Thyroid gland (tissue), 4 donors: ENCODE data around the gene CNOT1. TPM values are rescaled to one million over a fixed set of nuclear protein-coding genes. Genes with fewer than 3 reads are reported as not detected.
"Not testable (repeated sequence)": the region's sequence is repeated elsewhere in the genome, so short reads cannot be mapped to it uniquely, and the experiment has no call there.

Experiments
- DNase-seq, 2 donors: peaks; one replicate each; pipeline ENCODE4 v3.0.0-alpha.2; 2019
- H3K27ac ChIP-seq, 3 donors: fragments of 200-600 bp; sonication (generic); 1 replicate in 2 of 3; 2 replicates in 1 of 3; pipeline ENCODE4 v1.5.1; 2016 to 2019; ENCODE audit warnings: mild to moderate bottlenecking in 1 of 3, moderate library complexity in 1 of 3
- H3K27me3 ChIP-seq: fragments of 200-600 bp; sonication (generic); one replicate; pipeline ENCODE4 v1.5.1; 2019
- H3K36me3 ChIP-seq, 2 donors: fragments of 200-600 bp; sonication (generic); one replicate each; pipeline ENCODE4 v1.5.1; 2016 to 2019
- H3K4me1 ChIP-seq, 2 donors: fragments of 200-600 bp; sonication (generic); one replicate each; pipeline ENCODE4 v1.5.1; 2017 to 2019
- H3K4me3 ChIP-seq, 3 donors: fragments of 200-600 bp; sonication (generic); replicated peaks in 1 of 3; 1 replicate in 2 of 3; 2 replicates in 1 of 3; pipeline ENCODE4 v1.5.1; 2016; ENCODE audit warnings: mild to moderate bottlenecking in 1 of 3
- H3K9me3 ChIP-seq: fragments of 200-600 bp; sonication (generic); one replicate; pipeline ENCODE4 v1.5.1; 2017
- POLR2A ChIP-seq, 2 donors: fragments of 450-650 bp; IDR thresholded peaks; one replicate each; pipeline ENCODE4 v1.6.1; 2017; ENCODE audit warnings: antibody characterized with exemption in 2 of 2, mild to moderate bottlenecking in 2 of 2, moderate library complexity in 1 of 2
- WGBS, 2 donors: methylation state at CpG; one replicate each; pipeline ENCODE4 v1.1.5; 2017; 5-methylcytosine and 5-hydroxymethylcytosine counted together
- intact Hi-C: fragments of 100-400 bp; cut with DNase I; formaldehyde crosslinking; loops from one replicate; pipeline ENCODE4 v1.15.1; 2023
- total RNA-seq, 4 donors: library from RNA; depleted of rRNA; stranded (reverse); fragments of >200 nt; gene quantifications; one replicate each; pipeline ENCODE4 v1.2.3, GENCODE V29; 2016
- TF ChIP-seq, protein P1 (sequence below), 6 experiments: fragments of 200-600 bp in 3 of 6; fragments of 450-650 bp in 3 of 6; sonication (generic) in 3 of 6; IDR thresholded peaks; one replicate each; pipeline ENCODE4 v1.5.1; 2016 to 2019; ENCODE audit warnings: antibody characterized with exemption in 6 of 6, mild to moderate bottlenecking in 2 of 6, inconsistent platforms in 1 of 6, moderate library complexity in 1 of 6

CNOT1 gene
- total RNA-seq, 4 donors from 2014 or later: 109 to 150 (median 133) TPM

DNA sequence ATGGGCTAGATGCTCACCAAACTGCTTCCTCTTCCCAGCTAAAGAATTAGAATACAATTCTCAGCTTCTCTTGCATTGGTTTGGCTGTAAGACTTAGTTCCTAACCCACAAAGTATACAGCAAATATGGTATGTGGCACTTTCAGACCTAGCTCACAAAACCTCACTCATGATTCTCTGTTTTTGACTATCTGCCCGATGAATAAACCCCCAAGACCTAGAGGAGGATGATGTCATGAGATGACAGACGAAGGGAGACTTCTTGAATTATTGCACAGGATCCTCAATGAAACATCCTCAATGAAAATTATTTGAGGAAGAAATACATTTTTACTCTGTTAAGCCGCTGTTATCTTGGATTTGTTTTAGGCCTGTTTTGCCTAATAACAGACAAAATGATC, 14.3 kb downstream of the CNOT1 start:
- H3K4me1 ChIP-seq: peaks cover 0 to 5% of the 10 kb centered on the region in 2 donors
- TF ChIP-seq POLR2A (IDR thresholded peaks at IDR 0.05): no peak
- TF ChIP-seq, protein P1, sequence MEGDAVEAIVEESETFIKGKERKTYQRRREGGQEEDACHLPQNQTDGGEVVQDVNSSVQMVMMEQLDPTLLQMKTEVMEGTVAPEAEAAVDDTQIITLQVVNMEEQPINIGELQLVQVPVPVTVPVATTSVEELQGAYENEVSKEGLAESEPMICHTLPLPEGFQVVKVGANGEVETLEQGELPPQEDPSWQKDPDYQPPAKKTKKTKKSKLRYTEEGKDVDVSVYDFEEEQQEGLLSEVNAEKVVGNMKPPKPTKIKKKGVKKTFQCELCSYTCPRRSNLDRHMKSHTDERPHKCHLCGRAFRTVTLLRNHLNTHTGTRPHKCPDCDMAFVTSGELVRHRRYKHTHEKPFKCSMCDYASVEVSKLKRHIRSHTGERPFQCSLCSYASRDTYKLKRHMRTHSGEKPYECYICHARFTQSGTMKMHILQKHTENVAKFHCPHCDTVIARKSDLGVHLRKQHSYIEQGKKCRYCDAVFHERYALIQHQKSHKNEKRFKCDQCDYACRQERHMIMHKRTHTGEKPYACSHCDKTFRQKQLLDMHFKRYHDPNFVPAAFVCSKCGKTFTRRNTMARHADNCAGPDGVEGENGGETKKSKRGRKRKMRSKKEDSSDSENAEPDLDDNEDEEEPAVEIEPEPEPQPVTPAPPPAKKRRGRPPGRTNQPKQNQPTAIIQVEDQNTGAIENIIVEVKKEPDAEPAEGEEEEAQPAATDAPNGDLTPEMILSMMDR (IDR thresholded peaks at IDR 0.05): no peak
- H3K36me3 ChIP-seq: peaks cover 0 to 9% of the 10 kb centered on the region in 2 donors
- WGBS, 2 donors: 77% methylated on average over 3 of the region's 3 CpGs; no CpG with 5 or more reads in 1 of the 2 donors
- H3K27ac ChIP-seq: no peak overlapping the region
- intact Hi-C loops: no loop called here
- no peak overlapping the region for H3K4me3 ChIP-seq
- no peaks in the 10 kb centered on the region for H3K27me3 ChIP-seq
- H3K9me3 ChIP-seq: no peaks in the 10 kb centered on the region
- DNase-seq: no peak

DNA sequence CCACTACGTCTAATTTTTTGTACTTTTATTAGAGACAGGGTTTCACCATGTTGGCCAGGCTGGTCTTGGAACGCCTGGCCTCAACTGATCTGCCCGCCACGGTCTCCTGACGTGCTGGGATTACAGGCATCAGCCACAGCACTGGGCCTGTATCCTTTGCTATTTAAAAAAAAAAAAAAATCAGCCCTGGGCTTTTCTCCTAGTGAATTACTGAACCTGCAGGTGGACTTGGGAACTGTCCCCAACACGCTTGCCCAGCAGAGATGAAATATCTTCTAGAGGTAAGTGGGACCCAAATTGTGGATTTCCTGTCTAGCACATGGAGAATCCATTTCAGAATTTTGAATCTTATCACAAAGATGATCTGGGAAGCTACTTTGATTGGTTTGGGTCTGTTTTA, 14.8 kb downstream of the CNOT1 start:
- intact Hi-C loops: no loop called here
- H3K9me3 ChIP-seq: no peaks in the 10 kb centered on the region
- DNase-seq: no peak
- TF ChIP-seq POLR2A (IDR thresholded peaks at IDR 0.05): no peak
- TF ChIP-seq, protein P1 (IDR thresholded peaks at IDR 0.05): no peak
- no peak overlapping the region for H3K27ac ChIP-seq
- WGBS, 2 donors: 96% methylated on average over 6 of the region's 6 CpGs; no CpG with 5 or more reads in 1 of the 2 donors
- H3K36me3 ChIP-seq: peaks cover 0 to 9% of the 10 kb centered on the region in 2 donors
- peaks cover 0 to 5% of the 10 kb centered on the region in 2 donors for H3K4me1 ChIP-seq
- no peak overlapping the region for H3K4me3 ChIP-seq
- H3K27me3 ChIP-seq: no peaks in the 10 kb centered on the region

DNA sequence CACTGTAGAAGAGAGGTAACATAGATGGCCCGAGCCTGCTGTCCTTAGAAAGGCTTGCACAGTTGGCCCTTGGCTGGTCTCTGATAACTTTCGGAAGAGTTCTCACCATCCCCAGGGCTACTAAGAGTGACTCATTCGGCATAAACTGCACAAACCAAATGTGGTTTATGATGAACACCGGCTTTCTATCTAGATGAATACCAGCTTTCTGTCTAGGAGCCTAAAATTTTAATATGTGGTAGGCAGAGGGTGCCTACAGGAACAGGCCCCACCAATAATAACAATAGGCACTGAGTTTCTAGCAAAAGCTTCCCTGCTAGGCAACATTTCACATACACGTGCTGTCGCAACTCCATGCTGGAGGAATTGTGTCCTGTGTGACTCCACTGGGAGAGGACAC, 15.4 kb downstream of the CNOT1 start:
- H3K9me3 ChIP-seq: no peaks in the 10 kb centered on the region
- TF ChIP-seq, protein P1 (IDR thresholded peaks at IDR 0.05): no peak
- no peak for TF ChIP-seq POLR2A (IDR thresholded peaks at IDR 0.05)
- H3K27ac ChIP-seq: no peak overlapping the region
- peaks cover 0 to 9% of the 10 kb centered on the region in 2 donors for H3K36me3 ChIP-seq
- WGBS, 2 donors: 80% methylated on average over 6 of the region's 6 CpGs; no CpG with 5 or more reads in 1 of the 2 donors
- intact Hi-C loops: no loop called here
- peaks cover 0 to 5% of the 10 kb centered on the region in 2 donors for H3K4me1 ChIP-seq
- no peak overlapping the region for H3K4me3 ChIP-seq
- H3K27me3 ChIP-seq: no peaks in the 10 kb centered on the region
- no peak for DNase-seq

DNA sequence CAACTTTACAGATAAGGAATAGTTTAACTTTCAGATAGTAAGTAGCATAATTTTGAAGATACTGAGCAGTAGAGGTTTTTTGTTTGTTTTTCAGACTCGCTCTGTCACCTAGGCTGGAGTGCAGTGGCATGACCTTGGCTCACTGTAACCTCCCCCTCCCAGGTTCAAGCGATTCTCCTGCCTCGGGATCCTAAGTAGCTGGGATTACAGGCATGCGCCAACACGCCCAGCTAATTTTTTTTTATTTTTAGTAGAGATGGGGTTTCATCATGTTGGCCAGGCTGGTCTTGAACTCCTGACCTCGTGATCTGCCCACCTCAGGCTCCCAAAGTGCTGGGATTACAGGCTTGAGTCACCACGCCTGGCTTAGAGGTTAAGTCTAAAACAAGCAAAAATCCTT, 16.7 kb downstream of the CNOT1 start:
- H3K9me3 ChIP-seq, H3K27me3 ChIP-seq, DNase-seq, H3K4me3 ChIP-seq, H3K36me3 ChIP-seq, intact Hi-C loops, H3K4me1 ChIP-seq, H3K27ac ChIP-seq: not testable (repeated sequence)
- 91 to 97% methylated on average over 6 to 7 of the region's 7 CpGs for WGBS, 2 donors

DNA sequence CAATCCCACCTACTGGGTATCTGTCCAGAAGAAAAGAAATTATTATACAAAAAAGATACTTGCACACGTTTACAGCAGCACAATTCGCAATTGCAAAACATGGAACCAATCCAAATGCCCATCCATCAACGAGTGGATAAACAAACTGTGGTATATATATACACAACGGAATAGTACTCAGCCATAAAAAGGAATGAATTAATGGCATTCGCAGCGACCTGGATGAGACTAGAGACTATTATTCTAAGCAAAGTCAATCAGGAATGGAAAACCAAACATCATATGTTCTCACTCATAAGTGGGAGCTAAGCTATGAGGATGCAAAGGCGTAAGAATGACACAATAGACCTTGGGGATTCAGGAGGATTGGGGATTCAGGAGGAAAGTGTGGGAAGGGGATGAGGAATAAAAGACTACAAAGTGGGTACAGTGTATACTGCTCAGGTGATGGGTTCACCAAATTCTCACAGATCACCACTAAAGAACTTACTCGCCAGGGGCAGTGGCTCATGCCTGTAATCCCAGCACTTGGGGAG, 21.0 kb downstream of the CNOT1 start:
- 83 to 90% methylated on average over 8 of the region's 8 CpGs for WGBS, 2 donors
- TF ChIP-seq, protein P1 (IDR thresholded peaks at IDR 0.05): no peak
- TF ChIP-seq POLR2A (IDR thresholded peaks at IDR 0.05): no peak

More for the DNA sequence above, 21.0 kb downstream of the CNOT1 start:
- Histone ChIP-seq H3K4me3 (no peak overlapping the region), H3K27me3 (no peaks in the 10 kb centered on the region), H3K4me1 (peaks cover 0 to 5% of the 10 kb centered on the region in 2 donors), H3K36me3 (no peaks in the 10 kb centered on the region), H3K9me3 (no peaks in the 10 kb centered on the region), H3K27ac (no peak overlapping the region)
- intact Hi-C loops: no loop called here
- DNase-seq: no peak
